Trophoblast cell (in vitro differentiated cells and primary cell): ENCODE measurements around the gene DSTYK.

ENCODE experiments used
- DNase-seq, 2 donors: peaks; one replicate each; pipeline ENCODE4 v3.0.0-alpha.2; 2016
- H2AFZ ChIP-seq: 2 replicates; pipeline ENCODE4 v1.6.1; 2013; ENCODE audit warnings: low read length, moderate library complexity, mild to moderate bottlenecking; ENCODE audit not compliant: insufficient read depth, poor library complexity
- H2AK5ac ChIP-seq: 2 replicates; pipeline ENCODE4 v1.6.1; 2013; ENCODE audit warnings: mild to moderate bottlenecking, low read length
- H2BK120ac ChIP-seq: 2 replicates; pipeline ENCODE4 v1.6.1; 2013; ENCODE audit warnings: low read length, mild to moderate bottlenecking, moderate library complexity; ENCODE audit not compliant: insufficient read depth, poor library complexity
- H2BK12ac ChIP-seq: 2 replicates; pipeline ENCODE4 v1.6.1; 2013; ENCODE audit warnings: mild to moderate bottlenecking, low read length, moderate library complexity
- H2BK5ac ChIP-seq: 2 replicates; pipeline ENCODE4 v1.6.1; 2013; ENCODE audit warnings: low read length, low read depth, moderate library complexity, mild to moderate bottlenecking; ENCODE audit not compliant: poor library complexity
- H3K14ac ChIP-seq: 2 replicates; pipeline ENCODE4 v1.6.1; 2013; ENCODE audit warnings: mild to moderate bottlenecking, low read length
- H3K18ac ChIP-seq: 2 replicates; pipeline ENCODE4 v1.6.1; 2013; ENCODE audit warnings: mild to moderate bottlenecking, low read length
- H3K23ac ChIP-seq: 2 replicates; pipeline ENCODE4 v1.6.1; 2013; ENCODE audit warnings: low read length
- H3K27ac ChIP-seq: 2 replicates; pipeline ENCODE4 v1.5.1; 2013; ENCODE audit warnings: low read depth, mild to moderate bottlenecking, inconsistent platforms, low read length, moderate library complexity
- H3K27me3 ChIP-seq: 2 replicates; pipeline ENCODE4 v1.6.1; 2013; ENCODE audit warnings: inconsistent platforms, mild to moderate bottlenecking, low read length, moderate library complexity; ENCODE audit not compliant: insufficient read depth
- H3K36me3 ChIP-seq, 2 experiments: 1 replicate in 1 of 2; 2 replicates in 1 of 2; pipeline ENCODE4 v1.6.1; 2013; ENCODE audit warnings: low read length in 2 of 2, mild to moderate bottlenecking in 2 of 2, moderate library complexity in 1 of 2; ENCODE audit not compliant: insufficient read depth in 2 of 2, control insufficient read depth in 1 of 2
- H3K4ac ChIP-seq: 2 replicates; pipeline ENCODE4 v1.6.1; 2013; ENCODE audit warnings: low read depth, mild to moderate bottlenecking, low read length, moderate library complexity
- H3K4me1 ChIP-seq, 2 experiments: 1 replicate in 1 of 2; 2 replicates in 1 of 2; pipeline ENCODE4 v1.6.1; 2013; ENCODE audit warnings: low read length in 2 of 2, mild to moderate bottlenecking in 2 of 2, moderate library complexity in 1 of 2; ENCODE audit not compliant: insufficient read depth in 2 of 2, control insufficient read depth in 1 of 2
- H3K4me2 ChIP-seq: 2 replicates; pipeline ENCODE4 v1.6.1; 2013; ENCODE audit warnings: inconsistent platforms, mild to moderate bottlenecking, low read length, moderate library complexity
- H3K4me3 ChIP-seq: 2 replicates; pipeline ENCODE4 v1.5.1; 2013; ENCODE audit warnings: mild to moderate bottlenecking, low read depth, low read length, inconsistent platforms
- H3K79me1 ChIP-seq: one replicate; pipeline ENCODE4 v1.6.1; 2013; ENCODE audit warnings: low read length
- H3K79me2 ChIP-seq: 2 replicates; pipeline ENCODE4 v1.6.1; 2013; ENCODE audit warnings: low read length, mild to moderate bottlenecking; ENCODE audit not compliant: control insufficient read depth, insufficient read depth, poor library complexity
- H3K9ac ChIP-seq: 2 replicates; pipeline ENCODE4 v1.6.1; 2013; ENCODE audit warnings: mild to moderate bottlenecking, low read length
- H3K9me3 ChIP-seq: 2 replicates; pipeline ENCODE4 v1.6.1; 2013; ENCODE audit warnings: low read depth, mild to moderate bottlenecking, control low read depth, inconsistent platforms, low read length; ENCODE audit not compliant: insufficient read depth
- H4K12ac ChIP-seq: 2 replicates; pipeline ENCODE4 v1.6.1; 2013; ENCODE audit warnings: low read depth, mild to moderate bottlenecking, low read length, moderate library complexity
- H4K8ac ChIP-seq: 2 replicates; pipeline ENCODE4 v1.6.1; 2013; ENCODE audit warnings: low read depth, mild to moderate bottlenecking, low read length, moderate library complexity
- H4K91ac ChIP-seq: one replicate; pipeline ENCODE4 v1.6.1; 2013; ENCODE audit warnings: low read depth, mild to moderate bottlenecking, low read length, moderate library complexity
- WGBS: extraction: QIAGEN DNeasy Blood & Tissue Kit; methylation state at CpG from one replicate; pipeline ENCODE4 v1.1.7; 2013; ENCODE audit warnings: missing lambda C conversion rate; ENCODE audit not compliant: insufficient read length, insufficient coverage; ENCODE audit errors: extremely low coverage; 5-methylcytosine and 5-hydroxymethylcytosine counted together

The DSTYK gene

DNA sequence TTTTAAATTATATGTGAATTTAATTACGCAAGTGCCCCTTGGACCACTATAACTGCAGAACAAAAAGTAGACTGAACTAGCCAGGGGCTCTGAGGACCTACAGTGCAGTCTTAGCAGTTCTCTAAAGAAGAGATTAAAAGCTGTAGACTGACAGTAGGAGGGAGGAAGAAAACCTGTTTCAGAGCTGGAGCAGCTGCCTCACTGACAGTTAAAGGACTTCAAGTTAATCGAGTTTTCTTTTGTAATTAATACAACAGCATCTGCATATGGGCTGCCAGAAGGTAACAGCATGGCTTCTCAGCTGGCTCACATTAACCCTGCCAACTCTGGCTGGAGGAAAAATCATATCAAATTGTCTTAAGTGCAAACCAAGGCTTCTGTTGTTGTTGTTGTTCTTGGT is 19.9 kb downstream of the DSTYK start:
- H2BK5ac ChIP-seq: no peak overlapping the region
- no peaks in the 10 kb centered on the region for H3K79me1 ChIP-seq
- no peak overlapping the region for H3K4me3 ChIP-seq
- H3K4me2 ChIP-seq: no peak overlapping the region
- WGBS: no CpG with 5 or more reads among the region's 2 CpGs
- H2AFZ ChIP-seq: no peak overlapping the region
- no peak overlapping the region for H2BK12ac ChIP-seq
- H3K36me3 ChIP-seq: peaks cover 0 to 2% of the 10 kb centered on the region in 2 experiments
- no peak overlapping the region for H4K12ac ChIP-seq
- no peak overlapping the region for H2AK5ac ChIP-seq
- DNase-seq: no peak
- no peak overlapping the region for H2BK120ac ChIP-seq
- no peaks in the 10 kb centered on the region for H3K27me3 ChIP-seq
- no peak overlapping the region for H3K27ac ChIP-seq
- H3K23ac ChIP-seq: no peak overlapping the region
- no peak overlapping the region for H3K4ac ChIP-seq
- H4K8ac ChIP-seq: no peak overlapping the region
- H3K9me3 ChIP-seq: no peaks in the 10 kb centered on the region
- peaks cover 0 to 10% of the 10 kb centered on the region in 2 experiments for H3K4me1 ChIP-seq
- H3K18ac ChIP-seq: no peak overlapping the region
- H3K79me2 ChIP-seq: no peaks in the 10 kb centered on the region
- H4K91ac ChIP-seq: no peak overlapping the region
- no peak overlapping the region for H3K9ac ChIP-seq
- H3K14ac ChIP-seq: no peak overlapping the region

DNA sequence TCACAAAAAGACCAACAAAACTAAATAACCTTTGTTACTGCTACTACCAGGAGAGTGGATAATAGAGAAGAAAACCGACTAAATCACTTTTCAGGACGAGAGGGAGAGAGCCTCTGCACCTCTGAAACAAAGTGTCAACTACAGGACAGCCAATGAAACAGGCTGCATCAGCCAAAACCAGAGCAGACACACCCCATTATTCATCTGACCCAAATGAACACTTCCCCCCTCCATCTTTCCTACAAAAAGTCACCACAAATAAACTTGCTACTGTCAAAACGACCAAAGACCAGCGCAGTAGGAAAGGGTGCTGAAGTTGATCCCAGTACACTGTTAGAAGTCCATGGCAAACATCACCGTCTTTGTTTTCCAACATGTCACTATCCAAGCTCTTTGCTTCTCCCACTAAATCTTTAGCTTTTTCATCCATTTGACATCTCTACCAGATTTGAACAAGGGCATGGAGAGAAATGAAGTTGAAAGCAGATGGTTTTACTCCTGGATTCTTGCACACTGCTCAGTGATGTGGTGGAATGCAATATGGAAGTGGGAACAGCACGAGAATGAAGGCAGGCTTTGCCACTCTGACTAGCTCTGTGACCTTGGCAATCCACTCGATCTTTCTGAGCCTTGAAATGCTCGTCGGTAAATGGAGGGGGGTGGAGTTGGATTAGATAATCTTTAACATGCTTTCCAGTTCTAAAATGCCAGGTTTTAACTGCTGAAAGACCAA is 20.5 kb downstream of the DSTYK start:
- no peaks in the 10 kb centered on the region for H3K9me3 ChIP-seq
- no peak overlapping the region for H4K12ac ChIP-seq
- no peak overlapping the region for H3K27ac ChIP-seq
- no peak overlapping the region for H2AK5ac ChIP-seq
- H3K36me3 ChIP-seq: peaks cover 0 to 2% of the 10 kb centered on the region in 2 experiments
- no peak overlapping the region for H2AFZ ChIP-seq
- H4K91ac ChIP-seq: no peak overlapping the region
- no peaks in the 10 kb centered on the region for H3K27me3 ChIP-seq
- H3K18ac ChIP-seq: no peak overlapping the region
- no peak for DNase-seq
- no peak overlapping the region for H3K23ac ChIP-seq
- no peak overlapping the region for H4K8ac ChIP-seq
- no peaks in the 10 kb centered on the region for H3K79me2 ChIP-seq
- H3K4me3 ChIP-seq: no peak overlapping the region
- H3K4me1 ChIP-seq: peaks cover 0 to 10% of the 10 kb centered on the region in 2 experiments
- H2BK120ac ChIP-seq: no peak overlapping the region
- no peak overlapping the region for H3K4me2 ChIP-seq
- no peak overlapping the region for H3K14ac ChIP-seq
- no peaks in the 10 kb centered on the region for H3K79me1 ChIP-seq
- no CpG with 5 or more reads among the region's 9 CpGs for WGBS
- no peak overlapping the region for H3K9ac ChIP-seq
- H3K4ac ChIP-seq: peak overlapping the region; percentile 21
- no peak overlapping the region for H2BK5ac ChIP-seq
- no peak overlapping the region for H2BK12ac ChIP-seq

- Histone ChIP-seq H2BK12ac (no peak overlapping the region), H4K91ac (no peak overlapping the region), H3K9me3 (no peaks in the 10 kb centered on the region), H3K4ac (no peak overlapping the region), H3K9ac (no peak overlapping the region), H3K27me3 (no peaks in the 10 kb centered on the region), H3K36me3 (peaks cover 0 to 2% of the 10 kb centered on the region in 2 experiments), H4K12ac (no peak overlapping the region), H4K8ac (no peak overlapping the region), H3K4me3 (no peak overlapping the region), H3K4me2 (no peak overlapping the region), H3K79me1 (no peaks in the 10 kb centered on the region), H3K79me2 (no peaks in the 10 kb centered on the region), H3K27ac (no peak overlapping the region), H3K18ac (no peak overlapping the region), H2BK5ac (no peak overlapping the region), H3K4me1 (peaks cover 0 to 8% of the 10 kb centered on the region in 2 experiments), H2AFZ (no peak overlapping the region), H2BK120ac (no peak overlapping the region), H2AK5ac (no peak overlapping the region), H3K23ac (no peak overlapping the region), H3K14ac (no peak overlapping the region)
- no peak for DNase-seq
- WGBS: no CpG with 5 or more reads among the region's 2 CpGs
These were observed 22.4 kb downstream of the DSTYK start for GRCh38 chr1:205189131-205189530.

GRCh38 chr1:205188596-205188995 is 22.9 kb downstream of the DSTYK start:
- no peak overlapping the region for H3K9ac ChIP-seq
- H3K79me2 ChIP-seq: no peaks in the 10 kb centered on the region
- no peak overlapping the region for H3K4me2 ChIP-seq
- no peaks in the 10 kb centered on the region for H3K27me3 ChIP-seq
- H3K4me1 ChIP-seq: peaks cover 0 to 4% of the 10 kb centered on the region in 2 experiments
- H3K79me1 ChIP-seq: no peaks in the 10 kb centered on the region
- H4K12ac ChIP-seq: no peak overlapping the region
- H3K27ac ChIP-seq: no peak overlapping the region
- H3K4me3 ChIP-seq: no peak overlapping the region
- no peak overlapping the region for H4K8ac ChIP-seq
- H3K23ac ChIP-seq: no peak overlapping the region
- H2BK12ac ChIP-seq: no peak overlapping the region
- no peak overlapping the region for H3K4ac ChIP-seq
- H2AK5ac ChIP-seq: no peak overlapping the region
- H3K36me3 ChIP-seq: peaks cover 0 to 2% of the 10 kb centered on the region in 2 experiments
- no peak overlapping the region for H4K91ac ChIP-seq
- H2BK120ac ChIP-seq: no peak overlapping the region
- no peak overlapping the region for H3K18ac ChIP-seq
- no peak overlapping the region for H2AFZ ChIP-seq
- no peak for DNase-seq
- no peak overlapping the region for H3K14ac ChIP-seq
- no CpG with 5 or more reads among the region's 2 CpGs for WGBS
- no peaks in the 10 kb centered on the region for H3K9me3 ChIP-seq
- no peak overlapping the region for H2BK5ac ChIP-seq
